IPS DF 6.9 (cell line): Measurements from ENCODE around the gene AGBL4.

Experiments
- DNase-seq: peaks from one replicate; pipeline ENCODE4 v3.0.0-alpha.2; 2013; ENCODE audit warnings: low read depth, low spot score
- H3K27ac ChIP-seq: one replicate; pipeline ENCODE4 v1.5.1; 2013; ENCODE audit warnings: low read length, control low read depth
- H3K27me3 ChIP-seq: 2 replicates; pipeline ENCODE4 v1.6.1; 2013; ENCODE audit warnings: mild to moderate bottlenecking, low read length; ENCODE audit not compliant: control insufficient read depth, insufficient read depth
- H3K36me3 ChIP-seq: 2 replicates; pipeline ENCODE4 v1.6.1; 2013; ENCODE audit warnings: low read length; ENCODE audit not compliant: control insufficient read depth, insufficient read depth
- H3K4me1 ChIP-seq: 2 replicates; pipeline ENCODE4 v1.6.1; 2013; ENCODE audit warnings: low read length; ENCODE audit not compliant: control insufficient read depth, insufficient read depth
- H3K4me3 ChIP-seq: 2 replicates; pipeline ENCODE4 v1.5.1; 2013; ENCODE audit warnings: mild to moderate bottlenecking, low read length
- H3K9me3 ChIP-seq: 2 replicates; pipeline ENCODE4 v1.6.1; 2013; ENCODE audit warnings: low read length, inconsistent platforms; ENCODE audit not compliant: control insufficient read depth, insufficient read depth
- WGBS: extraction: QIAGEN DNeasy Blood & Tissue Kit; methylation state at CpG from one replicate; pipeline ENCODE4 v1.1.7; 2013; ENCODE audit warnings: mixed read lengths, missing lambda C conversion rate; ENCODE audit not compliant: insufficient read length, insufficient coverage; 5-methylcytosine and 5-hydroxymethylcytosine counted together

AGBL4 gene

GRCh38 chr1:49597436-49597835 lies 426.3 kb downstream of the AGBL4 start:
- Histone ChIP-seq H3K4me3 (no peak overlapping the region), H3K27ac (no peak overlapping the region), H3K4me1 (no peaks in the 10 kb centered on the region), H3K36me3 (no peaks in the 10 kb centered on the region), H3K27me3 (no peaks in the 10 kb centered on the region), H3K9me3 (peaks cover 6% of the 10 kb centered on the region)
- DNase-seq: no peak

DNA sequence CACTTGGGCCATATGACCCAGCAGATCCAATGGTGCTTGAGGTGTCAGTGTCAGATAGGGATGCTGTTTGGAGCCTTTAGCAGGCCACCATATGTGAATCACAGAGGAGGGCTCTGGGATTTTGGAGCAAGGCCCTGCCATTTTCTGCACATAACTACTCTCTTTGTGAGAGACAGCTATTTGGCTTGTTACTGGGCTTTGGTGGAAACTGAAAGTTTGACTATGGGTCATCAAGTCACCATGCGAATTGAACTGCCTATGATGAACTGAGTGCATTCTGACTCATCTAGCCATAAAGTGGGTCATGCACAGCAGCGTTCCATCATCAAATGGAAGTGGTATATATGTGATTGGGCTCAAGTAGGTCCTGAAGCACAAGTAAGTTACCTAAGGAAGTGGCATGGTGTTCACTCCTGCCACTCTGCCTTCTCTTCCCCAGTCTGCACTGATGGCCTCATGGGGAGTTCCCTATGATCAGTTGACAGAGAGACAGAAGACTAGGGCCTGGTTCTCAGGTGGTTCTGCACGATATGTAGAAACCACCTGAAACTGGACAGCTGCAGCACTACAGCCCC lies 447.3 kb downstream of the AGBL4 start:
- peaks cover 1% of the 10 kb centered on the region; the same call in 1 of the 2 replicates for H3K9me3 ChIP-seq
- DNase-seq: no peak
- H3K4me1 ChIP-seq: no peaks in the 10 kb centered on the region
- no peak overlapping the region for H3K27ac ChIP-seq
- no CpG with 5 or more reads among the region's 3 CpGs for WGBS
- H3K36me3 ChIP-seq: no peaks in the 10 kb centered on the region
- no peak overlapping the region for H3K4me3 ChIP-seq
- no peaks in the 10 kb centered on the region for H3K27me3 ChIP-seq

- Histone ChIP-seq H3K36me3 (no peaks in the 10 kb centered on the region), H3K27me3 (no peaks in the 10 kb centered on the region), H3K27ac (no peak overlapping the region), H3K4me3 (no peak overlapping the region), H3K9me3 (peaks cover 15% of the 10 kb centered on the region), H3K4me1 (no peaks in the 10 kb centered on the region)
- DNase-seq: no peak
- no CpG with 5 or more reads among the region's 30 CpGs for WGBS
Observed at GRCh38 chr1:49556676-49557234, 467.0 kb downstream of the AGBL4 start.

DNA sequence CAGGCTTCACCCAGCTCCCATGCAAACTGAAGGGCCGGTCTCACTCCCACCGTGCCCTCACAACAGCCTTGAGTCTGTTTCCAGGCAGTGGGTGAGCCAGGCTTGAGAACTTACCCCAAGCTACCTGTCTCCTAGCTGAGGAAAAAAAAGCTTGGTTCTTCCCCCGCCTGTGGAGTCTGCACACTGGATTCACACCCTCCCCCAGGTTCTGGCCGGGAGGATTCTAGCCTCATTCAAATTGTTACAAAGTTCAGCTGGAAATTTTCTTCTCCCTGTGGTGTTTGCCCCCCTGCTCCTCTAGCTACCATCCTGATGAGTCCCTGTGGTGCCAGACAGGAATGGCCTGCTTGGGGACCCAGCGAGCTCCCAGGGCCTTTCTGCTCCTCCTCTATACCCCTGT lies 471.7 kb downstream of the AGBL4 start:
- no CpG with 5 or more reads among the region's 5 CpGs for WGBS
- H3K4me1 ChIP-seq: no peaks in the 10 kb centered on the region
- H3K27me3 ChIP-seq: no peaks in the 10 kb centered on the region
- H3K36me3 ChIP-seq: no peaks in the 10 kb centered on the region
- H3K9me3 ChIP-seq: peaks cover 4% of the 10 kb centered on the region
- H3K27ac ChIP-seq: no peak overlapping the region
- no peak overlapping the region for H3K4me3 ChIP-seq
- no peak for DNase-seq

GRCh38 chr1:49544615-49545014 lies 479.1 kb downstream of the AGBL4 start:
- no peak for DNase-seq
- Histone ChIP-seq H3K36me3 (no peaks in the 10 kb centered on the region), H3K27ac (no peak overlapping the region), H3K4me1 (no peaks in the 10 kb centered on the region), H3K4me3 (no peak overlapping the region), H3K9me3 (peaks cover 6% of the 10 kb centered on the region), H3K27me3 (no peaks in the 10 kb centered on the region)
- no CpG with 5 or more reads among the region's 3 CpGs for WGBS

GRCh38 chr1:49541096-49541752 lies 482.5 kb downstream of the AGBL4 start:
- Histone ChIP-seq H3K36me3 (no peaks in the 10 kb centered on the region), H3K4me3 (no peak overlapping the region), H3K9me3 (peaks cover 6% of the 10 kb centered on the region), H3K27me3 (no peaks in the 10 kb centered on the region), H3K4me1 (no peaks in the 10 kb centered on the region), H3K27ac (no peak overlapping the region)
- no peak for DNase-seq
- whole genome bisulfite sequencing: no CpG with 5 or more reads among the region's 24 CpGs

DNA sequence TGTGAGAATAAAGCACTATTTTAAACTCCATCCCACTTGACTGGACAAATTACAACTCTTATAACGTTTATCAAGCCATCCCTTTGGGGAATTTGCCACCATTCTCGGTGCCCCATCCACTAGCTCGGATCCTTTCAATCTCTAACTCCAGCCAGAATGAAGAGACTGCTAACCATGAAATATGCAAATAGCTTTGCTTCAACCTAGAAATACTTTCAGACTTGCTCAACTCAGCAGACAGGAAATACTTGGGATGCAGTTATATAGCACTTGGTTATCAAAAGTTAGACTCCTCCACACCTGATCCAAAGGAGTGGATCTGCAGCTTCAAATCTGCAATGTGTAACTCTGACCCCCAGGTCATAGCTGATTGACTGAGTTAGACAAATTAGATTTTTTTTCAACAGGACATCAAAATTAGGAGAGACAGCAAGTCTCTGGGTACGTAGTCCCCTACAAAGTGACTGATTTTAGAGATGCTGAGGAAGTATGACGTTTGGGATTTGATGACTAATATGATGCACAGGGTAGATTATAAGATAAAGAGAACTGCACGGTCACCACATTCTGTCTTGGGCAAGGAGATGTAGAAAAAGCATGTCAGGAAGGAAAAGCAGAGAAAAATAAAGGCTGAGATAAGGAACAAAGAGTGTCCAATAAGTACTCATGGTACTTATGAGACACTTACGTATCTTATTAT lies 496.0 kb downstream of the AGBL4 start:
- H3K4me1 ChIP-seq: no peaks in the 10 kb centered on the region
- peaks cover 3% of the 10 kb centered on the region for H3K9me3 ChIP-seq
- H3K27ac ChIP-seq: no peak overlapping the region
- DNase-seq: no peak
- WGBS: no CpG with 5 or more reads among the region's 7 CpGs
- H3K27me3 ChIP-seq: no peaks in the 10 kb centered on the region
- H3K4me3 ChIP-seq: no peak overlapping the region
- no peaks in the 10 kb centered on the region for H3K36me3 ChIP-seq

GRCh38 chr1:49526672-49527071 lies 497.1 kb downstream of the AGBL4 start:
- WGBS: no CpG with 5 or more reads among the region's 1 CpG
- H3K36me3 ChIP-seq: no peaks in the 10 kb centered on the region
- no peak for DNase-seq
- H3K27me3 ChIP-seq: no peaks in the 10 kb centered on the region
- H3K4me1 ChIP-seq: no peaks in the 10 kb centered on the region
- H3K27ac ChIP-seq: no peak overlapping the region
- no peak overlapping the region for H3K4me3 ChIP-seq
- peaks cover 6% of the 10 kb centered on the region for H3K9me3 ChIP-seq

DNA sequence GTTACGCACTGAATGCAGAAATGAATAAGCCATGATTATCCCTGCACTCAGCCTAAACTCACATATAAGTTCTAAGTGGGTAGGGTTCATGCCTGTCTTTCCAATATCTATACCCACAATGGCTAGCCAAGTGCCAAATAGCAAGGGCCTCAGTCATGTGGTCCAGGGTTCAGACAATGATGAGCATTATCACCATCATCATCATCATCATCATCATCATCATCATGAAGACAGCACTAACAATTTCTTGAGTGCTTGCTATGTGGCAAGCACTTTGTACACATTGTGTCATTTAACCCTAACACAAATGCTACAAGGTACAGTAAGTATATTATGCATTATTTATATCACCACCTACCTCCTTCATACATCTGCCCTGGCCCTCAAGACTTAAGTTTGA lies 500.0 kb downstream of the AGBL4 start:
- H3K9me3 ChIP-seq: peaks cover 6% of the 10 kb centered on the region
- H3K36me3 ChIP-seq: no peaks in the 10 kb centered on the region
- H3K27ac ChIP-seq: no peak overlapping the region
- H3K4me3 ChIP-seq: no peak overlapping the region
- DNase-seq: no peak
- H3K27me3 ChIP-seq: no peaks in the 10 kb centered on the region
- WGBS: no CpG with 5 or more reads among the region's 1 CpG
- H3K4me1 ChIP-seq: no peaks in the 10 kb centered on the region

- Histone ChIP-seq H3K27me3 (no peaks in the 10 kb centered on the region), H3K36me3 (no peaks in the 10 kb centered on the region), H3K4me1 (no peaks in the 10 kb centered on the region), H3K9me3 (peaks cover 2% of the 10 kb centered on the region; the same call in 1 of the 2 replicates), H3K27ac (no peak overlapping the region), H3K4me3 (no peak overlapping the region)
- no CpG with 5 or more reads among the region's 1 CpG for WGBS
- no peak for DNase-seq
Observed at GRCh38 chr1:49466961-49467360, 556.8 kb downstream of the AGBL4 start.
